Measurements from ENCODE around the gene FAM210A.

The FAM210A gene

DNA sequence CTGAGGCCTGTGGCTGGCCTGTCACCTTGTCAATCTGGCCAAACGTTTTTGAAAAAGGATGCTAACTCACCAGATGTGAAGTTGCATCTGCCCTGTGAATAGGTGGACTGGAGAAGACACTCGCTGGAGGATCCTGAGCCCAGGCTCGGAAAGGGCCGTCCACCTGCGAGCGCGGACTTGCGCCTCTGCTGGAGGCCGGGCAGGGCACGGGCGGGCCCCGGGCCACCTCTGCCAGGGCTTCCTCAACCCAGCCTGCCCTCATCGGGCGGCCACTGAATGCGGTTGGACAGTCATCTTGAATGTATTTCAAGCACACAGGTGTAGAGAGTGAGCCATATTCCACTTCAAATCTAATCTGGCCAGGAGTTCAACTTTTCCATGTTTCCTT, 83.9 kb downstream of the FAM210A start:
- DNase-seq, result no peak

DNA sequence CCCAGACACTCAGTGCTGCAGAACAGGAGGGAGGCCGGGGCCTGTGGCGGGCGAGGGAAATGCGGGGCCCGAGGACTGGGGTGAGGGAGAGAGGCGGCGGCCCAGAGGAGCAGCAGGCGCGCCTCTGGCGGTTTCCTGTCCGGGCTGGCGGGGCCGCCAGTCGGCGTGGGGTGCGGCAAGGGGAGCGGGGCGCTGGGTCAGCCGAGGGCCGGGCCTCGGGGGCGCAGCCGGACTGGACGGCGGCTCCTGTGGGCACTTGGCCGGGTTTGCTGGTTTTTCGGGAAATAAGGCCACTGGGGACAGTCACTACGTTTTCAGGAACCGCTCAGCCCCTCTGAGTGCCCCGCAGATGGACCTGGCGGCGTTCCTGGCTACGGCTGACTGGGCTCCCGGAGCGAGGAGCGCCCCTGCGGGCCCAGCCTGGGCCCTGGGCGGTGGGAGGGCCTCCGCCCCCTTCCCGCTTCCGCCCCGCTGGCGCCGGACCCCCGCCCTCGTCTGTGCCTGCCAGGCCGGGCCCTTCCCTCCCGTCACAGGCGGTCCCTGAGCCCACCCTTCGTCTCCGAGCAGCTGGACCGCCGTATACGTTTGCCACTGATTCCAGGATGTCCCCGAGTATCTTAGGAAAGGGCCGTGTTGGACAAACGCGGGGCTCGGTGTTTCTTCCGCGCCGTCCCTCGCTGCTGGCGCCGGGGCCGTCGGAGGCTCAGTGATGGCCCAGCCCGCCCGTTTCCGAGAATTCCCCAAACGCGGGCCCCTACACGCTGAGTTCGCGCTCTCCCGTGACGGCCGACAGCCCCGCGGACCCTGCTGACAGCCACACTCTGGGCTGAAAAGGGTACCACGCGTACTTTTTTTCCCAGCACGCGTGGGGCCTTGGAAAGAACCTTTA, 84.6 kb downstream of the FAM210A start:
- peak; percentile 66 for DNase-seq

DNA sequence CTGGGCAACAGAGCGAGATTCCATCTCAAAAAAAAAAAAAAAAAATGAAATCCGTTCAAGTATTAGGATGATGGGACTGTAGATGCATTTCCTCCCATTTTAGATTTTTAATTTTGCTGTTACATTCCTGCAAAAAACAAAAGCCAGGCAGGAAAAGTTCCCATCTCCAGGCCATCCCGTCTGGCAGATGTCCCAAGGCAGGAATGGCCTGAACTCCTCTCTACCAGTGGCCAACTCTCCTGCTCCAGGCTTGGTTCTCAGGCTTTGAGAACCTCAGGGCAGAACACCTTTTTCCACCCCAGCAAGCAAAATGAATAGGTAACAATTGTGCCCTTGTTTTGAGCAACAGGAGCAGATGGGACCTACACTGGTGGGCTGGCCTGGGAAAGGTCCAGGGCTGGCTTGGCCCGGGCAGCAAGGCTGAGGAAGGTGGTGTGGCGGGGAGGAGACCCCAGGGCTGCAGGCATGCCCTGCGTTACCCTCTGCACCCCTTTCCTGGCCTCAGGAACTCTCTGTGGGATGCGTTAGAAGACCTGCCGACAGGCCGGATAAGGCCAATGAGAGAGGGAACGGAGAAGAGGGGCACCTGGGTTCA, 86.0 kb downstream of the FAM210A start:
- DNase-seq, result no peak

DNA sequence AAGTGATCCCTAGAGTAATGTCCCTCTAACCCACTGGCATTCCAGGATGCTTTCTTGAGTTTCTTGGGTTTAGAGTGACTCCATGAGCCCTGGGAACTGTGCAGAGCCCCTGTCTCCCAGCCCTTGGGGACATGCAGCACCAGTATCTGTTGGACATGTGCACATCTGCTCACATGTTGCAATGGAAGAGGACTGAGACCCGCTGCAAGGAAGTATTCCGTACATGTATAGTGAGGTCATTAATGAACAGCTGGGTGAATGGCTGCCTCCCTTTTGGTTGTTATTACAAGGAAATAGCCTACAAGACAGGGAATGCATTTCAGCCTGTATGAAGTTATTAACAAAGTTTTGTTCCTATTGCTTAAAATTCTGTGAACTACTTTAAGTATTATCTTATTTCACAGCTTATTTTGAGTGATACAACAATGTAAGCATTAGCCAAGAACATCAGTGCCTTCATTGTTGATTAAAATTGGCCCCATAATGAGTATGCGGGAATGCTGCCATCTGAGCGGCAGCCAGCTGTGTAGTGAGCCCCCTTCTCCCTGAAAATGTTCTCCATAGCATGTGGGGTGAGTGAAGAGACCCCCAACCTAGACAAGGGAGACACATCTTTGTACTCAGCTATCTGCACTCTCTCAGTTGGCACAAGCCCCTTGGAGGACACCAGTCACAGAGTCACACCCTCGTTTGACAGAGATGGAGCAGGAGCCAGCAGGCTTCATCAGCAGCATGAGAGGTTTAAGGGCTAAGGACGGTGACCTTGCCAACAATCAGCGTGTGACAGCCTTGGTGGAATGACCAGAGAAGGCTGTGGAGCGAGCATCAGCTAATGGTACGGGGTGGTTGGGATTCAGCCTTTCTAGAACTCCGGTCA, 87.4 kb downstream of the FAM210A start:
- DNase-seq, result no peak

DNA sequence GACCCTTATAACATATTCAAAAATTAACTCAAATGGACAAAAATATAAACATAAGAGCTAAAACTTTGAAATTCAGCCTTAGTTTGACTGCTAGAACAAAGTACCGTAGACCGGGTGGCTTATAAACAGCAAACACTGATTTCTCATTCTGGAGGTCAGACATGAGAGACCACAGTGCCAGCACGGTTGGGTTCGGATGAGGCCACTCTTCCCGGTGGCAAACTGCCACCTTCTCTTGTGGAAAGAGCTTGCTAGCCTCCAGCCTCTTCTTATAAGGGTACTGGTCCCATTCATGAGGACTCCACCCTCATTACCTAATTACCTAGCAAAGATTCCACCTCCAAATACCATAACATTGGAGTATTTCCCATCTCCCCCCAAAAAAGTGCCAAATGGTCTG, 91.3 kb downstream of the FAM210A start:
- DNase-seq, result no peak

DNA sequence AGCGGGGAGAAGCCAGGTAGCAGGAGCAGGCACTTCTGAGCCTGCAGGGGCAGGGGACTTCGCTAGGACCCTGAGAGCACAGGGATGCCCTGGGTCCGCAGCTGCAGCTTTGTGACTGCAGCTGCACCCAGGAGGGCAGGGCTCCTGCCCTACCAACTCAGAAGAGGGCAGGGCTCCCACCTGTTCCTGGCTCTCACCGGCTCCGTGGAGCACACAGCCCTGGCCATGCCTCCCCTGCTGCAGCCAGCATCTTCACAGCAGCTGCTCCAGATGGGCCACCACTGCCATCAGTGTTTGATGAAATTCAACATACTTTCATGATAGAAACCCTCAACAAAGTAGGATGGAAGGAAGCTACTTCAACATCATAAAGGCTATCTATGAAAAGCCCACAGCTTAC, 92.7 kb downstream of the FAM210A start:
- no peak for DNase-seq

DNA sequence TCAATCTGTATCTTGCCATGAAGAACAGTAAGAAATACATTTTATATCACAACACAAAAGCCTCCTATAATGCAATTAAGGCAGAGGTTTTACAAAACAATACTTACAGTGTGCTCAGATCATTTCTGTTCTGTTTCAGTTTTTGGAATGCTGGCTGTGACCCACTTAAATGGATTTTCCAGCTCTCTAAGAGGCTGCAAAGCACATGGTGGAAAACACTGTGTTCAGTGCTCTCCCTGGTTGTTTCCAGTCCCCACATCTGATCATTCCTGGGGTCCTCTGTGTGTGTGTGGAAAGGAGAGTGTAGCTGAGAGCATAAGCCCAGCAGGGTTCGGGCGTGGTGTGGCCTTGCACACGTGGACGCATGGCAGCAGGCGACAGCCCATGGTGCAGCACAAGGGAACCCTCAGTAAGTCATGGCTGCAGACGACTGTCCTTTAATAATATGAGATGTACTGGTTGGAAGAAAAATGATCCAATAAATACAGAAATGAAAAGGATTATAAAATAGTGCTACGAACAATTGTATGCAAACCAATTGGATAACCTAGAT, 95.6 kb downstream of the FAM210A start:
- no peak for DNase-seq

GRCh38 chr18:13629841-13630715, 96.3 kb downstream of the FAM210A start:
- DNase-seq, result peak; percentile 90

DNA sequence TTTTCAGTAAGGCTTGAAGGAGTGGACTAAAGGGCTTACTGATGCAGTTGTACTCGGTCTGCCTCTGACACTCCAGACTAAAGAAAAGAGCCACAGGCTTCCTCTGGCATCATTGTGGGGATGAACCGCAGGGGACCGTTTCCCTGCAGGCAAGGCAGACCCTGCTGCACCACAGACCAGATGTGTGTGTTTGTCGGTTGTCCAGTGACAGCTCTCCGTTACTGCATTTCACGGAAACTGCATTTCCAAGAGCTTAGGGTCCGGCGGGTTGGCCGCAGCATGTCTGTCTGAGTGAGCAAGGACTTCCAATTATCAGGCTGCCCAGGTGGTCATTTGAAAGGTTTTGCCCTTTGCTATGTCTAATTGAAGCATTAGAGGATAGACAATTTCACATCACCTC, 98.1 kb downstream of the FAM210A start:
- peak; percentile 55 for DNase-seq

DNA sequence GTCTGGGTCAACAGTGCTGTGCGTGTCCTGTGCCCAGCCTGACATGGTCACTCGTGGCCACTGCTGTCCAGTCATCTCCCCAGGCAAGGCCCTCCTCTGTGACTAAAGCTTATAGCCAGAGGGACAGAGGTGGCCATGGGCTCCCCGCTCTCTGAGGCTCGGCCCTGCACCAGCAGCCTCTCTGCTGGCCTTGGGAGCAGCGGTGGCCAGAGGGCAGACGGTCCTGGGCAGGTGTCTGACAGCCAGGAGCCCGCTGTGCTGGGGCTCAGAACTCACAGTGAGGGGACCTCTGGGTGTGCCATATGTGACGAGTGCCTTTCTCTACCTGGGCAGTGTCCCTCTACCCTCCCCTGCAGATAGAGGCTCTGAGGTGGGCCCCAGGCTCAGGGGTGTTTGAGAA, 98.7 kb downstream of the FAM210A start:
- DNase-seq, result no peak

GRCh38 chr18:13626544-13626908, 99.8 kb downstream of the FAM210A start:
- no peak for DNase-seq

DNA sequence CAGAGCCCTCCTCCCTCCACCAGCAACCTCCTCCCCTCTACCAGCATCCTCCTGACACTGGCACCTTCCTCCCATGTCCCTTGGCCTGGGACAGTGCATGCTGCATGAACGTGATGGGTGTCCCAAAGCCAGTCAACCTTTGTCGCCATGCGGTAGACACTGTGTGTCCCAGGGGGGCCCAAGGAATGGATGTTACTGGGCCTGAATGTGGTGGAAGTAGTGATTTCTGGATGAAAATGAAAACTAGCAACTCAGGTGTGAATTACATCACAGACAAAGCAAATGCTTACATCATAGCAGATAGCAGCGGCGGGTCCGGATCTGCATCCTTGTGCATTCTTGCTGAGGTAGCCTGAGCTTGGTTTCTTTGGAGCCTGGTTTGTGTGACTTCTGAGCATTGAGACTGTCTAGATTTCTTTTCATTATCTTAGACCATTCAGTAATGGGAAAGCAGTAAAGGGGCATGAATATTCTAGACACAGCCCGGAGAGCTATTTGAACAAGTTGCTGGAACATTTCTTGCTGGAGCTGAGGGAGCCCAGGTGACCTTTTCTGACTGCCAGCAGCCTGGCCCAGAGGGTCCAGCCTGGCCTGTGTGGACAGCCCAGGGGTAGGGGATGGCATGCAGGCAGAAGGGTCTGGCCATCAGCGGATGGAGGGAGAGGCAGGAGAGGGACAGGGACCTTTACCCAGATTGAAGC, 100.4 kb downstream of the FAM210A start:
- DNase-seq, result no peak

- no peak for DNase-seq
These were observed 101.0 kb downstream of the FAM210A start for GRCh38 chr18:13625355-13625754.

- DNase-seq, result no peak
These were observed 101.7 kb downstream of the FAM210A start for GRCh38 chr18:13624563-13625237.

DNA sequence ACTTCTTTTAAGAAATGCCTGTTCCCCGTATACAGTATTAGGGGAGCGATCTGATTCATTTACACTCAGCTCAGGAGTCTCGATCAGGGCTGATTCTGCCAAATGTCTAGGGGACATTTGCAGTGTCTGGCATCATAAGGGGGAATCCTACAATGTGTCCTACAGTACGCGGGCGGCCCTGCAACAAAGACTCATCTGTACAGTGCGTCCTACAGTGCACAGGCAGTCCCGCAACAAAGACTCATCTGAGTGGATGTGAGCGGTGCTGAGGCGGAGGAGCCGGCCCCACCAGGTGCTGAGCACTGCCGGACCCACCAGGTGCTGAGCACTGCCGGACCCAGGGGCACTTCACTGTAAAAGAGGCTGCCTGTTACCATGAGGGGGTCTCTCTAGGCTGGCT, 102.5 kb downstream of the FAM210A start:
- no peak for DNase-seq

DNA sequence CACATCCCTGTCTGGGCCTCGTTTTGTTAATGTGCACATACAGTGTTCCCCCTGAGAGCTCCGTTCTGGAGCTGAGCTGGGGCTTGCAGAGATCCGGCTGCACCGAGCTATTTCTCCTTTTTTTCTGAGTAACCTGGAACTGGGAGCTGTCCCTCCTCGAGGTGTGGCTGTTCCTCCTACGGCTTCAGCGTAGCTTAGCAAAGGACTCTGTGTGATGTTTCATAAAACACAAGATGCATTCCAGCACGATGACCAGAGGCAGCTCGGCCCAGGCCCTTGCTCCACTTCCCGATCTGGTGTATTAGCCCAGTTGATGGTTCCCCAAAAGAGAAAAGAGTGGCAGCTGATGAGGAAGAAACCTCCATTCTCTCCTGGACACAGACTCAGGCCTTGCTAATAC, 103.0 kb downstream of the FAM210A start:
- no peak for DNase-seq

DNA sequence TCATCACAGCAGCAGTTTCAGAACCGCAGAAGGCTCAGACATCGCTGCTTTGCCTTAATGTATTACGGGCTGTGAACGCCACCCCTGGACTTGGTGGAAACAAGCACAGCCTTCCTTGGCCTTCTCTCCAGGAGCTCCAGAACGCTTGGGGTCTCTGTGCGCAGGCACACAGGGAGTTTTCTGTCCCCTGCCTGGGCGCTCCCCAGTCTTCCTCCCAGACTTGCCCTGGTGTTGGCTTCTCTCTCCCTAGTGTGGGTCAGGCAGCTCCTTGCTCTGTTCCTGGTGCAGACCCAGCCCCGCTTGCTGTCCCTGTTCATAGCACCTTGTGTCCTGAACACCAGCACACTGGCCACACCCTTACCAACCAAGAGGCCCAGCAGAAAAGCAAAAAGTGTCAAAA, 103.6 kb downstream of the FAM210A start:
- DNase-seq, result no peak

DNA sequence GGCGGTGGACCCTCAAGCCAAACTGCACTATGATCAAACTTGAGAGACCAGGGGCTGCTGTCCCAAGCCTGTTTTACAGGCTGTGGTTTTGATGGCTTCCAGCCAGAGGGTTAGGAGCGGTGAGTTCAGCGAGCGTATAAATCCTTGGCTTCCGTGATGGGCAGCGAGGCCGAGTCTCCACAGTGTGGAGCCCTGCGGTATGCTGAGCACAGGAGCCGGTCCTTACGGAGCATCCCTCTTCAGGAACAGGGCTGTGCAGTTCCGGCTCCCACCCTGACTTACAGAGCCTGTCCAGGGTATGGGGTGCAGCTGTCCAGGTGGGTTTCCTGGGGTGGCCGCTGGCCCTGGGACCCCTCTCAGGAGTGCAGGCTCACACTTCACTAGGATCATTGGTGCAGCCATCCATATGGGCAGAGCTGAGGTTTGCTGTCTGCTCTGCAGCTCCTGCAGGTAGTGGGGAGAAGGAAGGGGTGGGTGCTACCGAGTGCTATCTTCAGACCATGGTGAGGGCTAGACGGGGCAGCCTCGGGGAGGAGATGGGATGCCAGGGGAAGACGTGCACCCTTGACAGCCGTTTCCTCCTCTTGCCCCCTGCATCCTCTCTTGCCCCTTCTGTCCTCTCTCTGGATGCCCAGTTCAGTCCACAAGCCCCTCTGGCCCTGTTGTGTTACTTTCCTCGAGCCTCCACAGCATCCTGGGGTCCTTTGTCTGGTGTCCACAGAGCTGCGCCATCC, 104.3 kb downstream of the FAM210A start:
- DNase-seq, result no peak

DNA sequence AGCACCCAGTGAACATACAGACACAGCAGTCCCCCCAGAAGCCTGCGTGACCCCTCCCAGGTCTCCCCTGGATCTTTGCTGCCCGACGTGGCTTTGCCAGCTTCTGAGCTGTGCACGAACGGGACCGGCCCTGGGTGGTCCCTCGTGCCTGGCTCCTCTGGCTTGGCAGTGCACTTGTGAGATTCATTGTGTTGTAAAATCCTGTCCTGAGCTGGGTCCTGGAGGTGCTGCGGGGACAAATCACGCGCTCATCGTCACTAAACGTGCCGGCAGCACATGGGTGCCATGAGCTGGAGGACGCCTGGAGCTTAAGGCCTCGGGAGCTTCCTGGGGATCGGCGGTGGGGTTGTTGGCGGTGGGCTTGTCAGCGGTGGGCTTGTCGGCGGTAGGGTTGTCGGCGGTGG, 104.9 kb downstream of the FAM210A start:
- no peak for DNase-seq

DNA sequence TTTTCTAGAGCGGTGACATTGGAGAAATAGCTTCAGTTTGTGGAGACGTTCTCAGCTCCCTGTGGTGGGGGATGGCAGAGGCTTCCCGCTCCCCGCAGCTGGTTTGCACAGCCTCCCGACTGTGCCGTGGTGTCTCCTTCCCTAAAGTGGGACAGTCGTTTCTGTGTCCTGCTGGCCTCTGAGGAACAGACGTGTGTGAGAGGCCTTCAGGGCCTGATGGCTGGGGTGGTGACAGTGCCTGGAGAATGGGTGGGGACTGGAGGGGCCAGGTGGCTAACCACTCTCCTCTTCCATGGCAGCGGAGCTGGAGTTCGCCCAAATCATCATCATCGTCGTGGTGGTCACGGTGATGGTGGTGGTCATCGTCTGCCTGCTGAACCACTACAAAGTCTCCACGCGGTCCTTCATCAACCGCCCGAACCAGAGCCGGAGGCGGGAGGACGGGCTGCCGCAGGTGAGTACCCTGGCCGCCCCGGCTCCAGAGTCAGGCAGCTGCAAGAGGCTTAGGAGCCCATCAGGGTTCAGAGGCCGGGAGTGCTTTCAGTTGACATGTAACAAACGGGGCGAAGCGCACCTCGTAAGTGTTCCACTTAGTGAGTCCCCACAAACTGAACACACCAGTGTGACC, 105.4 kb downstream of the FAM210A start:
- DNase-seq, result no peak
